ENCODE measurements around the gene SURF6.

GRCh38 chr9:133367778-133368177, 31.8 kb upstream of the SURF6 start:
- TF ChIP-seq POLR2A (IDR thresholded peaks at IDR 0.05) (no peak), CTCF (IDR thresholded peaks at IDR 0.05) (no peak)

All from sigmoid colon (tissue), 3 donors.